H9 (cell line): ENCODE results near the gene EML1. TPM values are rescaled to one million over a fixed set of nuclear protein-coding genes. Genes with fewer than 3 reads are reported as not detected.

Source experiments
- DNase-seq: peaks from one replicate; pipeline ENCODE4 v3.0.0-alpha.2; 2017
- H2AFZ ChIP-seq: one replicate; pipeline ENCODE4 v1.6.1; 2013; ENCODE audit warnings: mild to moderate bottlenecking, low read length, control low read depth, moderate library complexity
- H2AK5ac ChIP-seq: 2 replicates; pipeline ENCODE4 v1.6.1; 2013; ENCODE audit warnings: low read length, control low read depth, mixed read lengths; ENCODE audit not compliant: insufficient read length
- H2BK120ac ChIP-seq: one replicate; pipeline ENCODE4 v1.6.1; 2013; ENCODE audit warnings: low read depth, mild to moderate bottlenecking, low read length, control low read depth, inconsistent platforms; ENCODE audit not compliant: poor library complexity, severe bottlenecking
- H2BK12ac ChIP-seq: 2 replicates; pipeline ENCODE4 v1.6.1; 2013; ENCODE audit warnings: low read length, control low read depth, mixed read lengths, low read depth; ENCODE audit not compliant: insufficient read length
- H2BK15ac ChIP-seq: 2 replicates; pipeline ENCODE4 v1.6.1; 2013; ENCODE audit warnings: low read depth, low read length, control low read depth
- H2BK20ac ChIP-seq: one replicate; pipeline ENCODE4 v1.6.1; 2013; ENCODE audit warnings: low read depth, mild to moderate bottlenecking, low read length, control low read depth, inconsistent platforms; ENCODE audit not compliant: poor library complexity, severe bottlenecking
- H2BK5ac ChIP-seq: 2 replicates; pipeline ENCODE4 v1.6.1; 2013; ENCODE audit warnings: low read length, control low read depth, mixed read lengths; ENCODE audit not compliant: insufficient read length
- H3K14ac ChIP-seq: 2 replicates; pipeline ENCODE4 v1.6.1; 2013; ENCODE audit warnings: low read length, control low read depth; ENCODE audit not compliant: insufficient read depth
- H3K18ac ChIP-seq: 2 replicates; pipeline ENCODE4 v1.6.1; 2013; ENCODE audit warnings: low read depth, mild to moderate bottlenecking, mixed read lengths, low read length, control low read depth; ENCODE audit not compliant: insufficient read length
- H3K23ac ChIP-seq: 2 replicates; pipeline ENCODE4 v1.6.1; 2013; ENCODE audit warnings: low read length, control low read depth, mixed read lengths, low read depth; ENCODE audit not compliant: insufficient read length
- H3K23me2 ChIP-seq: 2 replicates; pipeline ENCODE4 v1.6.1; 2013; ENCODE audit warnings: low read depth, mild to moderate bottlenecking, mixed read lengths, low read length, control low read depth; ENCODE audit not compliant: insufficient read length, poor library complexity, severe bottlenecking
- H3K27ac ChIP-seq: 2 replicates; pipeline ENCODE4 v1.5.1; 2013; ENCODE audit warnings: low read length, control low read depth, mixed read lengths, low read depth; ENCODE audit not compliant: insufficient read length
- H3K27me3 ChIP-seq: 2 replicates; pipeline ENCODE4 v1.6.1; 2013; ENCODE audit warnings: low read length, control low read depth, inconsistent platforms; ENCODE audit not compliant: insufficient read depth
- H3K4ac ChIP-seq: 2 replicates; pipeline ENCODE4 v1.6.1; 2013; ENCODE audit warnings: low read depth, mild to moderate bottlenecking, control low read depth, inconsistent platforms, low read length, moderate library complexity
- H3K4me1 ChIP-seq: 2 replicates; pipeline ENCODE4 v1.6.1; 2013; ENCODE audit warnings: low read length, control low read depth, inconsistent platforms; ENCODE audit not compliant: insufficient read depth
- H3K4me2 ChIP-seq: 2 replicates; pipeline ENCODE4 v1.6.1; 2013; ENCODE audit warnings: low read length, control low read depth, mixed read lengths; ENCODE audit not compliant: insufficient read length, insufficient read depth
- H3K56ac ChIP-seq: 2 replicates; pipeline ENCODE4 v1.6.1; 2013; ENCODE audit warnings: low read depth, mild to moderate bottlenecking, mixed read lengths, low read length, control low read depth; ENCODE audit not compliant: insufficient read length
- H3K79me1 ChIP-seq: 2 replicates; pipeline ENCODE4 v1.6.1; 2013; ENCODE audit warnings: low read depth, mild to moderate bottlenecking, moderate library complexity, low read length, control low read depth, inconsistent platforms; ENCODE audit not compliant: insufficient read depth, poor library complexity, severe bottlenecking
- H3K79me2 ChIP-seq: 2 replicates; pipeline ENCODE4 v1.6.1; 2013; ENCODE audit warnings: low read length, control low read depth, inconsistent platforms; ENCODE audit not compliant: insufficient read depth
- H3K9ac ChIP-seq: 2 replicates; pipeline ENCODE4 v1.6.1; 2013; ENCODE audit warnings: low read length, control low read depth, mixed read lengths; ENCODE audit not compliant: insufficient read length; ENCODE audit errors: extremely low read depth
- H3K9me3 ChIP-seq: one replicate; pipeline ENCODE4 v1.6.1; 2013; ENCODE audit warnings: low read depth, low read length, inconsistent platforms; ENCODE audit not compliant: control insufficient read depth
- H3T11ph ChIP-seq: one replicate; pipeline ENCODE4 v1.6.1; 2013; ENCODE audit warnings: mild to moderate bottlenecking, low read length, control low read depth, inconsistent platforms
- H4K20me1 ChIP-seq: one replicate; pipeline ENCODE4 v1.6.1; 2013; ENCODE audit not compliant: control insufficient read depth, insufficient read length, insufficient read depth
- H4K5ac ChIP-seq: 2 replicates; pipeline ENCODE4 v1.6.1; 2013; ENCODE audit warnings: low read depth, mild to moderate bottlenecking, mixed read lengths, low read length, control low read depth; ENCODE audit not compliant: insufficient read length
- H4K8ac ChIP-seq: replicated peaks from 2 replicates; pipeline ENCODE4 v1.6.1; 2013; ENCODE audit warnings: low read length, control low read depth, mixed read lengths, low read depth; ENCODE audit not compliant: insufficient read length
- H4K91ac ChIP-seq: 2 replicates; pipeline ENCODE4 v1.6.1; 2013; ENCODE audit warnings: low read depth, mild to moderate bottlenecking, moderate library complexity, mixed read lengths, low read length, control low read depth; ENCODE audit not compliant: insufficient read length
- H3K27ac Mint-ChIP-seq, 3 experiments: 2 replicates in 2 of 3; 3 replicates in 1 of 3; pipeline ENCODE4 v1.8.0; 2020 to 2021; ENCODE audit warnings: mixed read lengths in 3 of 3, mild to moderate bottlenecking in 1 of 3, moderate library complexity in 1 of 3
- H3K27me3 Mint-ChIP-seq: 2 replicates; pipeline ENCODE4 v1.8.0; 2021; ENCODE audit warnings: low read depth, mild to moderate bottlenecking, moderate library complexity, mixed read lengths
- H3K36me3 Mint-ChIP-seq, 3 experiments: 2 replicates in 2 of 3; 3 replicates in 1 of 3; pipeline ENCODE4 v1.8.0; 2020 to 2021; ENCODE audit warnings: low read depth in 3 of 3, mixed read lengths in 3 of 3; ENCODE audit not compliant: insufficient read depth in 1 of 3
- H3K4me1 Mint-ChIP-seq, 2 experiments: 2 replicates each; pipeline ENCODE4 v1.8.0; 2020; ENCODE audit warnings: mixed read lengths in 2 of 2
- H3K4me3 Mint-ChIP-seq, 2 experiments: 2 replicates in 1 of 2; 3 replicates in 1 of 2; pipeline ENCODE4 v1.8.0; 2020 to 2021; ENCODE audit warnings: mild to moderate bottlenecking in 2 of 2, mixed read lengths in 2 of 2, moderate library complexity in 1 of 2
- H3K9me3 Mint-ChIP-seq, 2 experiments: 2 replicates in 1 of 2; 3 replicates in 1 of 2; pipeline ENCODE4 v1.8.0; 2020; ENCODE audit warnings: mild to moderate bottlenecking in 2 of 2, mixed read lengths in 2 of 2, moderate library complexity in 1 of 2
- CTCF ChIP-seq: fragments of 200-600 bp; sonication (generic); conservative IDR thresholded peaks from 3 replicates; pipeline ENCODE4 v1.8.0; 2021; ENCODE audit warnings: antibody characterized with exemption, mild to moderate bottlenecking
- WGBS: extraction: QIAGEN DNeasy Blood & Tissue Kit; methylation state at CpG from one replicate; pipeline ENCODE4 v1.1.7; 2013; ENCODE audit warnings: missing lambda C conversion rate, low lambda C conversion rate, mixed read lengths; ENCODE audit not compliant: insufficient read length; ENCODE audit errors: extremely low coverage; 5-methylcytosine and 5-hydroxymethylcytosine counted together
- total RNA-seq: library from RNA; stranded (reverse); gene quantifications from 2 replicates; pipeline ENCODE4 v1.2.1, GENCODE V29; 2021

Gene EML1
- total RNA-seq, 1 experiment from 2014 or later: 16.7 TPM

GRCh38 chr14:99872786-99873440, 79.7 kb downstream of the EML1 start:
- Histone ChIP-seq H2BK5ac (no peak overlapping the region), H3K9ac (no peak overlapping the region), H2AK5ac (no peak overlapping the region), H4K5ac (no peak overlapping the region), H3K18ac (no peak overlapping the region), H2BK15ac (no peak overlapping the region), H4K20me1 (no peaks in the 10 kb centered on the region), H3K23ac (no peak overlapping the region), H2BK120ac (no peak overlapping the region), H2AFZ (no peak overlapping the region), H3T11ph (no peak overlapping the region), H3K27ac (peak overlapping the region; percentile 29), H3K14ac (no peak overlapping the region), H4K8ac (no peak overlapping the region), H3K4ac (no peak overlapping the region), H3K56ac (no peak overlapping the region), H3K27me3 (no peaks in the 10 kb centered on the region), H3K9me3 (no peaks in the 10 kb centered on the region), H3K4me1 (peaks cover 8% of the 10 kb centered on the region; the same call in 1 of the 2 replicates), H3K4me2 (peak overlapping the region; percentile 4), H2BK12ac (no peak overlapping the region), H3K79me1 (no peaks in the 10 kb centered on the region), H3K23me2 (no peaks in the 10 kb centered on the region), H3K79me2 (no peaks in the 10 kb centered on the region), H2BK20ac (no peak overlapping the region), H4K91ac (no peak overlapping the region)
- DNase-seq: no peak
- TF ChIP-seq CTCF: no peak
- Mint-ChIP-seq H3K4me3 (peak overlapping the region; percentile 9 to 27; a peak in 2 of 5 replicates), H3K9me3 (no peaks in the 10 kb centered on the region; a peak in 1 of 5 replicates), H3K27ac (peak overlapping the region; percentile 17 to 96 (median 45); a peak in 4 of 7 replicates), H3K4me1 (peaks cover 56 to 59% of the 10 kb centered on the region in 2 experiments), H3K27me3 (peaks cover 33% of the 10 kb centered on the region), H3K36me3 (peaks cover 0 to 10% (median 3%) of the 10 kb centered on the region in 3 experiments; a peak in 3 of 7 replicates)
- no CpG with 5 or more reads among the region's 6 CpGs for WGBS
